ENCODE measurements around the gene NCK2.

GRCh38 chr2:105834931-105835330 is 90.2 kb downstream of the NCK2 start:
- TF ChIP-seq POLR2A (IDR thresholded peaks at IDR 0.05) (no peak), CTCF (IDR thresholded peaks at IDR 0.05) (no peak)
